GM18951 (cell line): ENCODE measurements around the gene RACGAP1.

Source experiments
- POLR2A ChIP-seq: IDR thresholded peaks from 4 replicates; pipeline ENCODE4 v1.6.1; 2011; ENCODE audit warnings: mild to moderate bottlenecking; ENCODE audit not compliant: insufficient read length, insufficient read depth; ENCODE audit errors: extremely low read depth
- in situ Hi-C: fragments of 300-500 bp; cut with MboI; formaldehyde crosslinking; loops from one replicate; pipeline ENCODE4 v1.12.0; 2022; ENCODE audit warnings: low sequenced_read_pairs, mixed read lengths, inconsistent platforms; ENCODE audit not compliant: unreplicated experiment

RACGAP1 gene

DNA sequence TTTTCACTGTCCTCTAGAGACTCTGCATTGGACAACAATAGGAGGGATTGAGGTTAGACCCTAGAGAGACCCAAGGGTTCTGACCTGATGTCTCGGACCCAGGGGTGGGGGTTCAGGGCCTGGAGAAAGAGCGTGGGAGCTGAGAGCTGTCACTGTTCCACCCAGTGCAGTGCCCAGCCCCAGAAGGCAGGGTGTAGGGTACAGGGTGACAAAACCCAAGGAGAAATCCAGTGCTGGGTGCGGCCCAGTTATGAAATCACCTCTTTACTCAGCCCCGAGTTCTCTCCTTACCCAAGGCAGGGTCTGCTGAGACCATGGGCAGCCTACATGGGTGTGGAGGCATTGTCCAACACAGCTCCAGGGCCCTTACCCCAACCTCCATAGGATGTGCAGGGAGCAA, 72.1 kb downstream of the RACGAP1 start:
- TF ChIP-seq POLR2A: no peak
- in situ Hi-C loops: no loop called here

DNA sequence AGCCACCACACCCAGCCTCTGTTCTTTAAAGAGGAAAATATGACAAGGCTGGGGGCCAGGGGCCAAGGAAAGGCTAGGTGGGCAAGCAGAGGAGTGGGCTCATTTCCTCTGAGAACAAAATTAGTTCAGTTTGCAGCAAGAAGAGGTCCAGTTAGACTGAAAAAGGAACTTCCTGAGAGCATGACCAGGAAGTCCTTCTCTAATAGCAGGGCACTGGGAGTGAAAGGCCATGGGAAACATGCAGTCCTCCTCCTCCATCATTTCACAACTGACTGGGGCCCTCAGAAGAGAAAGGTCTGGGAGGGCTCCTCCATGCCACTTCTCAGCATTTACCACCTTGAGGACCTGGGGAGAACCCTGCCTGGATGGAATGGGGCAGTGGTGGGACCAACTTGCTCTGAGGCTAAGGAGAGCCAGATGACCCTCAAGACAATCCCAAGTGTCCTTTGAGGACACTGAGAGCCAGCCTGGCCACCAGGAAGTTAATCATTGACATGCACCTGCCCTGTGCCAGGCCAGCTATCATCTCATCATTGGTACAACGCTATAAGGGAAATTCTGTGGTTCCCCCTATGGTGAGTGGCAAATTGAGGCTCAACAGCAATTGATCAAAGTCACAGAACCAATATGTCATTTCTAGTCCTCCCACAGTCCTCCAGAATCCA, 72.8 kb downstream of the RACGAP1 start:
- no peak for TF ChIP-seq POLR2A
- in situ Hi-C loops: no loop called here

DNA sequence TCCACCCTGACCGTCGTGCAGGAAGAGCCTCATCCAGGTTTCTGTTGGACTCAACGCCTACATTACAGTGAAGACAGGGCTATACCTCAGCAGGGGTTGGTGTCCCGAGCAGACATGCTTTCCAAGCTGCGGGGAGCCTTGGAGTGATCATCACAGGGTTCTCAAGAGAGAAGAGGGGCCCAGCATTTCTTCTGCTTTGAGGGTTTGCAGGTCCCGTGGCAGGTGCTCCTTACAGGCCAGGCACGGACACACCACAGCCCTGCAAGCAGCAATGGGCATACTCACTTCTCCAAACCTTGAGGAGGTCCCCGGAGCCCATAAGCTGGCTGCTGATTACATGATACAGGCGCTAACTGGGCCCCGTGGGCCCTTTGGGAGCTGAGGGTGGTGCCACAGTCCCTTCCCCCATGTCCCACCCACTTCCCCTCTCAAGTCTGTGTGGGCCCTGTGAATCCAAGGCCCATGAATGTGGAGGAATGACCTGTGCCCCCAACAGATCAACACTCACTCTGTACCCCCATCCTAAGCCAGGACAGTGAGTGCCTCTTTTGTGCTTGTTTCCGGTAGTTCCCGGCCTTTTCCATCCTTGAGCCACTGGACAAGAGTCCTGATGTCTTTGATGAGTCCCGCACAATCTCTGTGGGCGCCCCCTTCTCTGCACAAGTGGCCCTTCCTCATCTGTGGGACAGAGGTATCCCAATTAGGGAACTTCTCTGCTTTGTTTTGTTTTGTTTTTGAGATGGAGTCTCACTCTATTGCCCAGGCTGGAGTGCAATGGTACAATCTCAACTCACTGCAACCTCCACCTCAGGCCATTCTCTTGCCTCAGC, 73.7 kb downstream of the RACGAP1 start:
- in situ Hi-C loops: no loop called here
- no peak for TF ChIP-seq POLR2A

DNA sequence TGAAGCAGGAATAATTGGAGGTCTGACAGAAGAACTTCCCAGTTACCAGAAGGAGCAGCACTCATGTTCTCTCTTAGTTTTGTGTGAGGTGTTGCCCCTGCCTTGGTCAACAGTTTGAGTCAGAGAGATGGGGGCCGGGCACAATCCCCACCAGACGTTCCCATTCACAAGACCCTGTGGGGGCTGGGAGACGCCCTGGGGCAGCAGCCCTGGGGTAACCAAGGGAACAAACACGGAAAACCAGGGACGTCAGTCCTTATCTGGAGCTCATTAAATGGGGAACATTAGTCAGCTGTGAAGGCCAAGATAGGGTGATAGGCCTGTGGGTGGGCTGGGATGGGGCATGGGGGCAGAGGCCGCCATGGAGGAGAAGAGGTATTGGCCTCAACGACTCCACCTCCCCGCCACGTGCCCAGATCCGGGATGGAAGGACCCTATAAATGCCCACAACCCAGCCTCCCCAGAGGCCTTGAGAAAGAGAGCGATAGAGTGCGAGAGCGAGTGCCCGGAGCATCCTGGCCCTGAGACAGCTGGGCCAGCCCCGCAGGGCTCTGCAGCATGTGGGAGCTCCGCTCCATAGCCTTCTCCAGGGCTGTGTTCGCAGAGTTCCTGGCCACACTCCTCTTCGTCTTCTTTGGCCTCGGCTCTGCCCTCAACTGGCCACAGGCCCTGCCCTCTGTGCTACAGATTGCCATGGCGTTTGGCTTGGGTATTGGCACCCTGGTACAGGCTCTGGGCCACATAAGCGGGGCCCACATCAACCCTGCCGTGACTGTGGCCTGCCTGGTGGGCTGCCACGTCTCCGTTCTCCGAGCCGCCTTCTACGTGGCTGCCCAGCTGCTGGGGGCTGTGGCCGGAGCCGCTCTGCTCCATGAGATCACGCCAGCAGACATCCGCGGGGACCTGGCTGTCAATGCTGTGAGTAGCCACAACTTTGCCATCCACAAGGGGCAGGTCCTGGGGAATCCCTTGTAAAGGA, 74.7 kb downstream of the RACGAP1 start, which contains the start of gene AQP2:
Gene AQP2 (plus strand): TSS at position 465 of the 979 bp plus-strand sequence. CDS start 94 bp downstream, at position 559.
- no peak for TF ChIP-seq POLR2A

DNA sequence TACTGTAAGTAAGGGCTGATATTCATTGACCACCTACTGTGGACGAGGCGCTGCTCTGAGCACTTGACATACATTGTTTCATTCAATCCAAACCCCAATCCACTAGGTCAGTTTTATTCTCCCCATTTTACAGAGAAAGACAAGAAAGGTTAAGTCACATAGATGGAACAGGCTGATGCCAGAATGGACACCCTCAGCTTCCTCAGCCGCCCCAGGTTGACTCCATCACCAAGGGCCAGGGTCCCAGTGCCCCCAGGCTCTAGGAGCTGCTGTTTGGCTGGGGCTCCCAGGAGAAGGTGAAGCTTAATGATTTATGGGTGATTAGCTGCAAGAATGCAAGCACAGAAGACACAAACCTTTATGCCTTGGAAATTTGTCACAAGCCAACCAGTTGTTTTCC, 75.4 kb downstream of the RACGAP1 start:
- in situ Hi-C loops: no loop called here
- TF ChIP-seq POLR2A: no peak

More for the DNA sequence above, 74.7 kb downstream of the RACGAP1 start, which contains the start of gene AQP2:
- in situ Hi-C loops: no loop called here

DNA sequence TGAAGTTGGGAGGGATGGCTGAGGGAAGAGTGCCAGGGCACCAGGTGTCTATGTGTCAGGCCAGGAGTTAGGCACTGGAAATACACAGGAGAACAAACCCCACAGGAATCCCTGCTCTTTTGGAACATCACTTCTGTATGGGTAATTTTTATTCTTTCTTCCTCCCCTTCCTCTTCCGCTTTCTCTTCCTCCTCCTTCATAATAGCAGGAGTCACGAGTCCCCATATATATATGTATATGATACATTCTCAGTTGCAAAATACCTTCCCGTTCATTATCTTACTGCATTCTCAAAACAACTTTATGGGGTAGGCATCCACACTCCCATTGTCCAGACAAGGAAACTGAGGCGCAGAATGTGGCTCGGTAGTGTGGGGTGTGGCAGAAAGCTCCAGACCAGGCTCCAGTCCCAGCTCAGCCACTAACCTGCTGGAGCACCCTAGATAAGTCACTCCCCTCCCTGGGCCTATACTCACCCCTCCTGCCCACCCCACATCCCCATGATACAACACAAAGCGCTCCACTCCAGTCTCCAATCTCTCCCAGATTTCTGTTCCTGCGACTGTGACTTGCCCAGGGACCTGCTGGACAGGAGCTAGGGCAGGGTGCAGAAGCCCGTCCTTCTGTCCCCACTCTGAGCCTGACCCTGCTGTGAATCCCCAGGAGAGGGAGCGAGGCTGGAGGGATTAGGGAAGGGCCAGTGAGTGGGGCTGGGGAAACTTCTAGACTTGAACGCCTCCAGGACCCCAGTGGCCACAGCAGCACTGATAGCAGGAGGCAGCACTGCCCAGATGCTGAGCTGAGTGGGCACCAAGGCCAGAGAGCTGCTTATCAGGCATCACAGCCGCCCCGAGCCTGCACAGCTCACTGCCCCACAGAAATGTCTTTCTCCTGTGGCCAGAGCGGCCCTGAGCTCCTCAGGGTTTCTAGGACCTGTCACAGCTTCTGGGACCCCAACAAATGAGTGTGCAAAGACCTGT, 76.1 kb downstream of the RACGAP1 start:
- TF ChIP-seq POLR2A: no peak
- in situ Hi-C loops: no loop called here

DNA sequence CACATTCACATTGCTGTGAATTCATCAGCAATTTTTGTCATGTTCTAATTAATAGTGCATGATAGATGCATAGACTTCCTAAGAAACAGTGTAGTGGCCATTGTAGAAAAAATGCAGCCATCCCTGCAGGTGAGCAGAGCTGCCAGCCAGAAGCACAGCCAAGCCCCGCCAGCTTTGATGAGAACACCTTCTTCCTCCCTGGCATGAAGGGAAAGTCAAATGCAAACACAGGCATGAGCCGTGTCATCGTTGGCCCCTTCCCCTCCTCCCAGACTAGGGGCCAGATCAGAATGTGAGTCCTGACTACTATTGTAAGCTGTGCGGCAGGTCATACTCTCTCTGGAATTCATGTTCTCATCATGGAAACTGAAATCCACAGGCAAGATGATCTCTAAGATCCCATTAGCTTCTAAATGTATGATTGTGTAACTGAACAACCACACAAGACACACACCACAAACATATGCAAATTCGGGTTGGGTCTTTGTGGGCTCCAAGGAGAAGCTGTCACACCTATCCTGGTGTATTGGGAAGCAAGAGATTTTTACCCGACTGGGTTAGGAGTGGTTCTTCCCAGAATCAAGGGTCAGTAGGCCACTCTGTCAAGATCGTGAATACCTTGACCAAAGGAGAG, 77.6 kb downstream of the RACGAP1 start:
- in situ Hi-C loops: no loop called here
- TF ChIP-seq POLR2A: no peak

DNA sequence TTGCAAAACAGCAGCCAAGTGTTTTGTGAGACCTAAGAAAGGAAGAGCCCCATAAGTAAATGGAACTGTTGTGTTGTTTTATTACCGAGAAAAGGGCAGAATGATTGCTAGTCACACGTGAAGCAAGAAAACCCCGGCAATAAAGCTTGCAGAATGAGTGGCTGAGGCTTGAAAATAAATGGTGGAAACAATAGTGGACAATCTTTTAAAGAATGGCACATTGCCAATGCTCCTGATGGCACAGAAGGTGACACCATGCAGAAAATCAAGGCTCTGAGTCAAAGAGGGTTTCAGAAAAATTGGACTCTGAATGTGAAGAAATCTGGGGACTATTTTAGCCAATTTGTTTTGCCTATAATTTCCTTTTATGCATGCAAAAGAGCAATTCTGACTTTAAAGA, 78.8 kb downstream of the RACGAP1 start:
- in situ Hi-C loops: no loop called here
- no peak for TF ChIP-seq POLR2A

DNA sequence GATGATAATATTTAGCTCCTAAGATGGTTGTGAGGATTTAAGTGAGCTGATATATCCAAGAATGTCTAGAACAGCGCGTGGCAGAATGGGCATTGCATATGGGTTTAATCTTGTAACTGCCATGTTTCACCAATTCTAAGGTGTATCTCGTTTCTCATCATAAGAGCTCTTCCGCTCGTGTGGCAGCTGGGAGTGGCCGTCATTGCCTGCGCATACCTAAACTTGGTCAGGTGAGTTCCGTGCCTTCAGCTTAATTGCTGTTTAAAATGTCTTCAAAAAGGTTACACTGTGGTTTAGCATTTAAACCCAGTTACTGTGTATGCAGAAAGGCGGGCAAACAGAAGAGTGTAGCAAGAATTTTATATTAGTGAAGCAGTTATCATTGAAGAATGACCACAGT, 79.2 kb downstream of the RACGAP1 start:
- no peak for TF ChIP-seq POLR2A
- in situ Hi-C loops: no loop called here

DNA sequence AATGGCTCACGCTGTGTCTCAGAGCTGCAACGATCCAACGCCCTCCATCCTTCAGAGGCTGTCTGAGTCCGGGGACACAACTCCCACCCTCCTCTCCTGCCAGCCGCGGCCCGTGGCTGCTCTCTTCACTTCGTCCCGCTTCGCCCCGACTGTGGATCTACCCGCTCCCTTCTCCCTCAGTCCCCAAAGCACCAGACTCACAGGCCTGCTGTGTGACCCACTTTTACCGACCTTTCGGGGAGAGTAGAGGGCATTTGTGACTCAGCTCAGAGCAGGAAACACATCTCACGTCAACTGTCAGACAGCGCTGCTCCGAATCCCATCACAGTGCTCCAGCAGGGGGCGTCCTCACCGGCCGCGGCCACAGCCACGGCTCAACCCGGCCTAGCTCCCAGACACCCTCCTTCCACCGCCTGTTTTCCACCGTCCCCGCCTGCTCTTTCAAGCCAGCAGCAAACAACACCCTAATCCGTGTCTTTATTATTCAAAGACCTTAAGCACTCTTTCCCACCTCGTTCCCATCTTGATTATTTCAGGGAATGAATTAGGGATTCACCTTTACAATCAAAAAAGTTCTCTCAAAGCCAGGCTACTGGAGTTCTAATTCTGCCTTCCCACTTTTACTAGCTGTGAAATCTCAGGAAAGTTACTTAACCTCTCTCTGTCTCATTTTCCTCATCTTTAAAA, 79.8 kb downstream of the RACGAP1 start:
- in situ Hi-C loops: no loop called here

DNA sequence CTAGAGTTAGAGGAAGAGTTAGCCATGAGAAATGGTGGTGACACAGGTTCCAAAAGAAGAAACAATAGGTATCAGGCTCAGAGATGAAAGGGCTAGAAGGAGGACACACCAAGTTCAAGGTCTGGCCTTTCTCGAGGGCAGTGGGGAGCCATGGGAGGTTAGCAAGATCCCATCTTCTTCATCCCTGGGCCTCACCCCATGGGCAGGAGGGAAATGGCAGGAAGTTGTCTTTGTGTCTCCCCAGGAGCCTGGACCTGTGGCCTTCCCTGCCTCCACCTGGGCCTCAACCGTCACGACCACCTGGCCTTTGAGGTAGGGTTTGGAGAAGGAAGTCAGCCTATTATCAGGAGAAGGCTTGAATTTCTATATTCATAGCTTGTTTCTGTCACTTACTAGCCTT, 80.6 kb downstream of the RACGAP1 start:
- in situ Hi-C loops: no loop called here
- TF ChIP-seq POLR2A: no peak

More for the DNA sequence above, 79.8 kb downstream of the RACGAP1 start:
- TF ChIP-seq POLR2A: no peak
